Activated gamma-delta T cell treated with Interleukin-2 at 50 U/mL for 16 hours (primary cell): ENCODE measurements around the gene ANXA8L1.
"Not testable (repeated sequence)": the region's sequence is repeated elsewhere in the genome, so short reads cannot be mapped to it uniquely, and the experiment has no call there.

Experiments
- DNase-seq: peaks from one replicate; pipeline ENCODE4 v3.0.0-alpha.2; 2020

Gene ANXA8L1, protein sequence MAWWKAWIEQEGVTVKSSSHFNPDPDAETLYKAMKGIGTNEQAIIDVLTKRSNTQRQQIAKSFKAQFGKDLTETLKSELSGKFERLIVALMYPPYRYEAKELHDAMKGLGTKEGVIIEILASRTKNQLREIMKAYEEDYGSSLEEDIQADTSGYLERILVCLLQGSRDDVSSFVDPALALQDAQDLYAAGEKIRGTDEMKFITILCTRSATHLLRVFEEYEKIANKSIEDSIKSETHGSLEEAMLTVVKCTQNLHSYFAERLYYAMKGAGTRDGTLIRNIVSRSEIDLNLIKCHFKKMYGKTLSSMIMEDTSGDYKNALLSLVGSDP

DNA sequence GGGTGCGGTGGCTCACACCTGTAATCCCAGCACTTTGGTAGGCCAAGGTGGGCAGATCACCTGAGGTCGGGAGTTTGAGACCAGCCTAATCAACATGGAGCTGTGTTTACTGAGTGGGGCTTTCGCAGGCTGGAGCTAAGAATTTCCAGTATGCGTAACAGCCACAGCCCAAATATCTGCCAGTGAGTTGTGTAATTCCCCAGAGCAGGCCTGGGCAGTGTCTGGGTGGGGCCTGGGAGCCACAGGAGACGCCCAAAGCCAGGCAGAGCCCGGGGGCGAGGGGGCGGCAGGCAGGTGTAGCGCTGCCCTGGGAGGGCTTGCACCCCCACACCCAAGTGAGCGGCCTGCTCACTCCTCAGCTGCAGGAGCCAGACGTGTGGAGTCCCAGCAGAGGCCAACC lies at the start of gene ANXA8L1:
TSS of gene ANXA8L1 (plus strand) at position 371 of the 400 bp plus-strand sequence. CDS start 76 bp downstream, outside the sequence.
- not testable (repeated sequence) for DNase-seq

DNA sequence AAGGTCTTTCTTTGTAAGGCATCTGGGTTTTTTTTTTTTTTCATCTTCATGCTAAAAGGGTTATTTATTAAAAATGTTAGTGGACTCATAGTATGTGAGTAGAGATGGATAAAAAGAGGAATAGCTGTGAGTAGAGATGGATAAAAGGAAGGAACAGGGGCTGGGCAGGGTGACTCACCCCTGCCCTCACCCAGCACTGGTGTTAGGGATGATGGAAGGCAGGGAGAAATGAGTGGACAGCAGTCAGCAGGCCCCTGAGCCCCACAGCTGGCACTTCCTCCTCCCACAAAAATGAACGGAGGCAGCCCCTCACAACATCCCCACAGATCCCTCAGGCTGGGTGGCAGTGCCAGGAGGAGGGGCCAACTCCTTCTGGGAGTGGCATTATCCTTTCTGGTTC lies 49.5 kb upstream of the ANXA8L1 start:
- no peak for DNase-seq

DNA sequence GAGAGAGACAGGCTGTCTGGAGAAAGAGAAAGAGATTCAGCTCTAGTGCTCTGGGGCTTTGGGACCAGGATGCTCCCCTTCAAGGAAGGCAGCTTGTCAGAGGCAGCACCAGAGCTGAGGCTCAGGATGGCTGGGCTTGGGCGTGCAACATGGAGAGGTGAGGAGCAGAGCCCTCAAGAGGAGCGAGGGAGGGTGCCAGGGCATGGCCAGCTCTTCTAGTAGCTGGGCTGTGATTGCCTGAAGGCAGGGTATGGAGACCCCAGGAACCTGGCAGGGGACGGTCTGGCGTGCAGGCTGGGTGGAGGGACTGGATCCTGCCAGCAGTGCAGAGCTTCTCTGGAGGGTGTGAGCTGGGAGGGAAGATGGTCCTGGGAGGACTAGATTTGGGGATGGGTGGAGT lies 48.6 kb upstream of the ANXA8L1 start:
- no peak for DNase-seq

DNA sequence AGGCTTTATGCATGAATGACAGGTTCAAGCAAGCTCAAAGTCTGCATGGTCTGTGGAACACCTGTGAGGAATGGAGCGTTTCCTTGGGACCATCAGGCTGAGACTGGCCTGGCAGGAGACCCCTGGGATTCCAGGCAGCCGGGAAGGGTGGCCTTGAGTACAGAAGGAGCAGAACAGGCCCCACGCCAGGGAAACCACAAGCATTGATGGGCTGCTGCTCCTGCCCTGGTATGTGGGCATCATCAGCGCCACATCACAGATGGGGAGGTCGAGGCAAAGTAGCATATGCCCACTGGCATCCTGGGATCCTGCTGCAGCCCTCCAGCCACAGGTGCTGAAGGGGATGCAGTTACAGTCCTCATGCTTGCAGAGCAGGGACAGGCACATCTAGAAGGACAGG lies 47.9 kb upstream of the ANXA8L1 start:
- no peak for DNase-seq

DNA sequence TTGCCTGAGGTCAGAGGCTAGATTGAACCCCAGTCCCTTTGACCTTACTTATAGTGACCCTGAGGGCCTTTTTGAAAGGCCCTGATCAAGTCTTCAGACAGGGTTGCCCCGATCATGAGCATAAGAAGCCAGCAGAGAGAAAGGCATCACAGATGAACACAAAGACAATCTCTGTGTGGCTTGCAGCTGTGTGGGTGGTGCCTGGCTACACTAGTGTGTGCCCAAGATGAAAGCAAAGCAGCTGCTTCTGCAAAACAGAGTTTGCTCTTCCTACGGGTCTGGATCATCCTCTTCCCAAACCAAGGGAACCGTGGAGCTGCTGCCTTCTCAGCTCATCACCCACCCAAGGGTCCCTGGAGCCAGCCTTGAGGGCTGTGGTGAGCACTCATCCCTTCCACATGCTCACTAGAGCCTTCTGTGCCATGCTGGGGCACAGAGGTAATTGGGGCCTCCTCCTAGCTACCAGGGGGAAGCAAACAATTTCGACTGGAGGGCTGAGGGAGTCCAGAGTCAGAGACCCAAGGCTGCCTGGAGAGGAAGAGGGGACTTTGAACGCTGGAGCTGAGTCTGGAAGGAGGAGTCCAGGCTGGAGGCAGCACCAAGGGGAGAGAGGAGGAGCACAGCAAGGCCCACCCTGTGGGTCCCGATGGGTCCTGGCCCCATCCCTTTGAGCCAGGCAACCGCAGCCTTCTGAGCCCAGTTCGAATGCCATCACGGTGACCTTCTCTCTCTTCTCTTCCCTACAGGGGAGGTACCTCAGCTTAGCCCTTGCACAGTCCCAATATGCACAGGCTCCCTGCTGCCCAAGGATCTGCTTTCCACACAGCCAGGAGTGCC lies 46.5 kb upstream of the ANXA8L1 start:
- DNase-seq, result no peak

DNA sequence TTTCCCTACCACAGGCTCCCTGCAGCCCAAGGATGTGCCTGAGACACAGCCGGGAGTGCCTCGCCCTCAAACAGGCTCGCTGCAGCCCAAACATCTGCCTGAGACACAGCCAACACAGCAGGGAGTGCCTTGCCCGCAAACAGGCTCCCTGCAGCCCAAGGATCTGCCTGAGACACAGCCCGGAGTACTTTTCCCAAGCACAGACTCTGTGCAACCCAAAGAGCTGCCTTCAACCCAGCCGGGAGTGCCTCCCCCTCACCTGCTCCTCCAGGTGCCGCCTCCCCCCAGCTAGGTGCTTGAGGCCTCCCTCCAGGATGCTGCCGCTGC lies 45.9 kb upstream of the ANXA8L1 start:
- DNase-seq, result no peak

DNA sequence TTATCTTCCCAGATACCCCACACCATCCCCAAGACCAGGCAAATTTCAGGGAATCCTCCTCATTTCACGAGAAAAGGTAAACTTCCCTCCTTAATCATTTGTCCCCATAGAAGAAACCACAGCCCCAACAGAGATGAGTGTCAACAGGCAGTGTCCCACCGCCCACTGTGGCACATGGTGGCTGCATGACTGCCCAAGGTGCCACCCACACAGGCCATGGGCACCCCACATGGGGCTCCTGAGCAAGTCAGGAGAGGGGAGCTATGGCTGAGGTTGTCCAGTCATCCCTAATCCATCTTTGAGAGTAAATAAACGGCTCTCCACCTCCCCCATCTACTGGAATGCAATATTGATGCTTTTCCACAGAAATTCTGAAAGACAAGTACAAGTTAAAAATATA lies 44.7 kb upstream of the ANXA8L1 start:
- no peak for DNase-seq

DNA sequence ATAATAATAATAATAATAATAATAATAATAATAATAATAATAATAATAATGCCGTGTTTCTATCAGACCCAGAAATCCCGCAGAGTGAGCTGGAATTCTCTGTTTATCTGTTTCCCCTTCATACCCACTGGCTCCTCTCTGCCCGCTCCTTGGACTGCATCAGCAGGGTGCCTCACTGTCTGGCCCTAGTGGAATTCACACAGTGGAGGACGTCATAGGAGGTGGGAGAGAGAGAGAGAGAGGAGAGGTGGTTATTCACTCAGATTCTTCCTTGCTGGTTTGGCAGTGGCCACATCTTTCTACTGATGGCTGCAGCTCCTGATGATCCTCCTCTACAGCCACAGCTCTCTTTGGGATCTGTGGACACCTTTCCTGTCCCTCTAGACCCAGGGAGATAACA lies 10.1 kb upstream of the ANXA8L1 start:
- DNase-seq, result not testable (repeated sequence)

DNA sequence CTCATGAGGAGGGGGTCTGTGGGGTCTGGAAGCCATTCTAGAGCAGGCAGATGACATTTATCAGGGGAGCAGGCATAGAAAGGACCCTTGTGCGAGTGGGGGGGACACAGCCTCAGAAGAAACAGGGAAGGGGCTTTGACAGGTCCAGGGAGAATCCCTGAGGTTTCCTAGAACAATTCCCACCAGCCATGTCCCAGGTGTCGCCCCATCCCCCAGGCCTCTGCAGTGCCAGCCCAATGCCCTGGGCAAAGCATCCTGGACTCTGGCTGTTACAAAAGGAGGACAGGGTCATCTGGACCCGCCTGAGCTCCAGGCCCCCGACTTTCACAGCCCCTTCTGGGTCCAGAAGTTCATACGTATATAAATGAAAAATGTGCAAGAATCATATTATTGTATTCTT lies 8.4 kb upstream of the ANXA8L1 start:
- DNase-seq, result not testable (repeated sequence)

DNA sequence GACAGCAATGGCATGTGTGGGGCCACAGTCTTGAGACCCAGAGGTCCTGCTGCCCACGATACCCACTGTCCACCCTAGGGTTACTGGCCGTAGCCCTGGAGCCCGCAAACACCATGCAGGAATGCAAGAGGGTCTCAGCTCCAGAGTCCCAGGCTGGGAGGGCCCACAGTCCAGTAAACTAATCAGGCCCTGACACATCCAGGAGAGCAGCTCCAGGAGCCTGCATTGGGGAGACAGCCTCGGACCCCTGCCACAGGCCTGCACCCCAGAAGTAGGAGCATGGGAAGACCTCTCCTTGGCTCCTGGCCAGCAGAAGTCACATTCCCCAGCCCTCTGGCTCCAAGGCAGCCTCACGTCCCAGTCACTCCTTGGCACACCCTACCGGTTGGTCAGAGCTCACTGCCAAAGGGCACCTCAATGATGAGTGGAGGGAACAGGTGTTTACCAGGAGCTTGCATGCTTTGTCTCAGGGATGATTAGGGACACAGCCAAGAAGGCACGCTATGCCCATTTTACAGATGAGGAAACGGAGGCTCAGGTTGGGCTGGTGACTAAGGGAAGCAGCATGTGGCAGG lies 7.8 kb upstream of the ANXA8L1 start:
- not testable (repeated sequence) for DNase-seq

DNA sequence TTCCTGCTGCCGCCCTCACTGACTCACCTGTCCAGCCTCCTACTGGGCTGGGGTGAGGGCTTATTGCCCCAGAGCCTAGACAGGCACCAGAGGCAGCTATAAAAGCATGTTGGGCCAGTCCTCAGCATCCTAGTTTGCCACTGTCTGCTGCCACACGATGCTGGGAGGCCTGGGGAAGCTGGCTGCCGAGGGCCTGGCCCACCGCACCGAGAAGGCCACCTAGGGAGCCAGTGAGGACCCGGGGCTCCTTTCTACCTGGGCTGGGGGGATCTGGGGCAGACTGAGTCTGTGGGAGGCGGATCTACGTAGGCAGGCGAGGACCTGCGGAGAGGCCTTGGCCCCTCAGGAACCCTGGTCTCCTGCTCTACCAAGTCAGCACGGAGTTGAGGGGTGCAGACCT lies 6.6 kb upstream of the ANXA8L1 start:
- DNase-seq, result not testable (repeated sequence)

DNA sequence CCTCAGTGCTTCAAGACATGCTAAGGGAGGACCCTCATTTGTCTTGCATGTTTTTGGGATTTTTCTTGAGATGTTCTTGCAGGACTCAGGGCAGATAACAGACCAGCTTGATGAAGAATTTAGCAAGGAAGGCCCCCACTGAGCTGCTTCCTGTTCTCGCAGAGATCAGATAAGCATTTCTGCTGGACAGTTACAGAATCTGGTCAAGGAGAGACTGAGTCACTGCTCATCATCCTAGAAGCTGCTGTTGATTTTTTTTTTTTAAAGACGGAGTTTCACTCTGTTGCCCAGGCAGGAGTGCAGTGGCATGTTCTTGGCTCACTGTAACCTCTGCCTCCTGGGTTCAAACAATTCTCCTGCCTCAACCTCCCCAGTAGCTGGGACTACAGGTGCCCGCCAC lies 1.2 kb upstream of the ANXA8L1 start:
- not testable (repeated sequence) for DNase-seq

DNA sequence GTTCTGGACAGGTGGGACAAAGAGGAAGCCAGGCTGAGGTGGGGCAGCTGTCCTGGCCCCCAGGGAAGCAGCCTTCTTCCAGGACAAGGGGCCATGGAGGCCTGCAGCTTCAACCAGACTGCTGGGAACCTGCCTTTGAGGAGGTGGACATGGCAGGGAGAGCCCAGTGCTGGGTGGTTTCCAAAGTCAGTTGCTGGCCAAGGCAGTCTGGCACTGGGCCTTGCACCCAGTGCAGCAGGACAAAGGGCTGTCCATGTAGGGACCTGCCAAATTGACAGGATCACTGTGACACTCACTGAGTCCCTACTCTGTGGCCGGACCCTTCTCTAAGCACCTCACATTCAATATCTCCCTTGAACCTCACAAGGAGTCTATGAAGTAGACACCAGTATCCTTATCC lies 1.4 kb downstream of the ANXA8L1 start:
- not testable (repeated sequence) for DNase-seq

DNA sequence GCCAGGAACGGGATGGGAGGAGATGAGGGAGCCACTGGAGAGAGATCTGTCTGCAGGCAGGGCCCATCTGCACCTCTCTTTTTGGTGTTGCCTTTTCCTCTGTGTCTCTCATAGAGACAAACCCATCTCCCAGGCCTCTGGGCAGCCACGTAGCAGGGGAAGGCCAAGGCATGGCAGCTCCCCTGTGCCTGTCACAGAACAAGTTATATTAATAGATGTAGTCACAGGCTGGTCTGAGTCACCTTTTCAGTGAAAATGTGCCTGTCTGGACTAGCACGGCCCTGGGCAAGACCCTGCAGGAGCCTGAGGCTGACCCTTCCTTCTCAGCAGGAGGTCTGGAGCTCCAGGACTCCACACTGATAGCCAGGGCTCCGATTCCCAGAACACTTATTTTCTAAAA lies 2.1 kb downstream of the ANXA8L1 start:
- not testable (repeated sequence) for DNase-seq

DNA sequence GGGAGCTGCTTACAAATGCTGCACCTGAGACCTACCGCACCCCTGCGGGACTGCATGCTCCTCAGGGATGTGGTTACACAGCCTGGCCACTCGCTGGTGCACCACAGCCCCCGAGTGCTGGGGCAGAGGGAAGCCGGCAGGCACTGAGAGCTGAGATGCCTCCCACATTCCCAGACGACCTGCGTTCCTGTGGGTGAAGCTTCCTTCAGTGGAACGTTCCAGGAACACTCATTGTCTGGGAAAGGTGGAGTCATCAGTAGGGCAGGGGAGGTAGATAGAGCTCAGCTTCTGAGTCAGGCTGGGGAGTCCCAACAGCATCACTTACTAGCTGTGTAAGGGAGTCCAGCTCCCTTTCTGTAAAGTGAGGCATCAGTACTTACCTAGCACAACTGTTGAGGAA lies 2.5 kb downstream of the ANXA8L1 start:
- not testable (repeated sequence) for DNase-seq

DNA sequence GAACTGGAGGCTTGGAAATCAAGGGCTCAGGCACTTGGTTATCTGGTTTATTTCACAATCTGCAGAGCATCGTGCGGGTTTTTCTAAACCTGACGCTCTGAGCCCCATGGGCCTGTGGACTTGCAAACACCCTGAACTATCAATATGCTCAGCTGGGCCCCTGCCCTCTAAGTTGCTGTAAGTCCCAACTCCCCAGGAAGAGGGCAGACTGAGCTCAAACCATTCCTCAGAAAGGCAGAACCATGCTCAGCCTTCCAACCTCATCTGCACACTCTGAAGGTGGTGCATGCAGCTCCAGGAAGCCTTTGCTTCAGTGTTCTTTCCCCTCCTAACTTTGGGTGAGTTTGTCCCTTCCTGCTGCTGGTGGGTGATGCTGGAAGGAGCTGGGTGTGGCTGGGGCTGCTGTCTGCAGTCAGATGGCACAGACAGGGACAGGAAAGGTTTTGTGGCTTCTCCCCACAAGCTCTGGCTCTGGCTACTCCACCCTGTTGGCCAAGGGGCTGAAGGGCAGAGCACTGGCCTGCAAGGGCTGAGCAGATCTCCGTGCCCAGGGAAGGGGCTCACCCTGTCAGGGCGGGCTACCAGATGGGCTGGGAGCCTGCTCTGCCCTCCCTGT lies 3.8 kb downstream of the ANXA8L1 start:
- not testable (repeated sequence) for DNase-seq

DNA sequence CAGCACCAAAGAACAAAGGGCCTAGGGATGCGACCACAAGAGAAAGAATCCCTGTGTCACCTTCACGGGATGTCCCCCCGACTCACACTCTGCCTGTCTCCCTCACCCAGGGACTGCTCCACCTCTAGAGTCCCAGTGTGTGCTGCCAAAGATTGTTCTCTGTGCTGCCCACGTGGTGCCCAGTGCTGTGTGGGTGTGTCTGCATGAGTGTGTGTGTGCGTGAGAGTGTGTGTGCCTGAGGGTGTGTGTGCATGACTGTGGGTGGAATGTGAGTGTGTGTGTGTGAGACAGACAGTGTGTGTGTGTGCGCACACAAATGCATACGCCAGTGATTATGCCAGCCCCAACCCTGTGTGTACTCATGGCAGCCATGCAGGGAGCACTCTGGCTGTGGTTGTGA lies 10.3 kb downstream of the ANXA8L1 start:
- not testable (repeated sequence) for DNase-seq

DNA sequence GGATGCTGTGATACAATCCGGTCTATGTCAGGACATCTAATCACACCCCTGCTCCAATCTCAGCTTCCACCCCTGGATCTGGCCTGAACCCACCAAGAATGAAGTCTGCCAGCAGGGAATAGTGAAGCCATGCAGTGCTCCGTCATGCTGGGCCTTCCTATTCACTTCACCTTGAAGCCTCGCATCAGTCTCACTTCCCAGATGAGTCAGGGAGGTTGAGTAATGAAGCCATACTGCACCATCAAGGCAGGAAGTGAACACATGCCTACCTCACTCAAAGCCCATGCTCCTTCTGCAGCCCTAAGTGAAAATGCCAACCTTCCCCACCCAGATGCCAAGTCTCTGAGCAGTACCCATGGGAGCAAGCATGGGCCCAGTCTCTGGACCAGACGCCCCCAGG lies 11.1 kb downstream of the ANXA8L1 start:
- not testable (repeated sequence) for DNase-seq

DNA sequence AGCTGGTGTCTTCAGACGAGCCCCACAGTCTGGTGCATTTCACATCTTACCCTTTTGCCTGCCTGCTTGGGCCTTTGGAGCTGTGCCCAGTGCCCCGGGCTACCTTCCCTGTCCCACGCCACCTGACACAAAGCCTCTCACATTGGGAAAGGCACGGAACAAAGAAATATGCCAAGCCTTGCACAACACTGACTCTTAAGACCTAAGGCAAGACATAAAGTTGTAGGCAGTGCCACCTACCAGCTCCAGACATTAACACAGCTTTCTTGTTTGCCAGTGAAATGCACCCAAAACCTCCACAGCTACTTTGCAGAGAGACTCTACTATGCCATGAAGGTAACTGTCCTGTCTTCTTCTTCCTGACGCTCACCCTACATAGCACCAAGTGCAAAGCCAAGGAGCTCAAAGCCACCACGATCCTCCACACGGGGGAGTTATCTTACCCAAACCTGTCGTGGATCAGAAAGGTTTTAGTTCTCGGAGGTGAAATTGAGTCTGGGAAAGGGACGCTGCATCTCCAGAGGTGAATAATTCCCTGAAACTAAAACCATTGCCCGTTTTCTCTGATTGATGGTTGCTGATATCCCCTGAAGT lies 11.8 kb downstream of the ANXA8L1 start:
- DNase-seq, result not testable (repeated sequence)

DNA sequence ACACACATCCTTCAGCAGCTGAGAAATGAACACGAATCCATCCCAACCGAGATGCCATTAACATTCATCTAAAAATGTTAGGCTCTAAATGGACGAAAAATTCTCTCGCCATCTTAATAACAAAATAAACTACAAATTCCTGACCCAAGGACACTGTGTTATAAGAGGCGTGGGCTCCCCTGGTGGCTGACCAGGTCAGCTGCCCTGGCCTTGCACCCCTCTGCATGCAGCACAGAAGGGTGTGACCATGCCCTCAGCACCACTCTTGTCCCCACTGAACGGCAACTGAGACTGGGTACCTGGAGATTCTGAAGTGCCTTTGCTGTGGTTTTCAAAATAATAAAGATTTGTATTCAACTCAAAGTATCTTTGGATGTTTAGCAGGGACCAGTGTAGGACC lies 15.8 kb downstream of the ANXA8L1 start:
- DNase-seq, result not testable (repeated sequence)

DNA sequence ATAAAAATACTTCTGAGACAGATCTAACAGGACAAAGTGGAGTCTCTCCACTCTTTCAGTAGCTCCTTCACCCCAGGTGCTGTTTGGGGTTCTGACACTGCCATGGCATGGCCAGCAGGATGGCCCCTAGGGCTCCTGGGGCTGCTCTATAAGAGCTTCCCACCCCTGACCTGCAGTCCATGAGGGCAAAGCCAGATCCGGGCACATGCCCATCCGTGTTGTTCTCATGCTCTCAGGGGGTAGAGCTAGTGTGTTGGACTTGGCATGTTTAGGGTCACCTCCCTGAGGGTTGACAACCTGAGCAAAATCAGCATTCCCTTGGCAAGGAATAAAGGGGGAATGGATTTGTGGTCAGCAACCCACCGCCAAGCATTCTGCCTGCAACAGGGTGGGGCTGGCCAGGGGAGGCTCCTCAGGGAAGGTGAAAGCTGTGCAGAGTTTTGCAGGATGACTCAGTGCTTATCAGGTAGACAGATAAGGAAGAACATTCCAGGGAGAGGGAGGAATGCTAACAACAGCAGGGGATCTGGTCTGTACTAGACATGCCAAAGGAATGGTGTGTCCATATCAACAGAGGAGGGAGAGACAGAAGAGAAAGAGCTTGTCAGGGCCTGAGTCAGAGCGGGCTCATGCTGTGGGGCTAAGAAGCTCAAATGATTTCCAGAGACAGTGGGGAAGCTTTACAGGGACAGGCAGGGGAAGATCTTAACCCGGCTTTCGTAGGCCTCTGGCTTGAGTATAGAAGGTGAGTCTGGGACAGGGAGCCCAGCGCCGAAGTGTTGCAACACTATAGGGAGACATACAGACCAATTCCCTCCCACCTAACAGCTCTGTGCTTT lies 21.1 kb downstream of the ANXA8L1 start:
- not testable (repeated sequence) for DNase-seq

DNA sequence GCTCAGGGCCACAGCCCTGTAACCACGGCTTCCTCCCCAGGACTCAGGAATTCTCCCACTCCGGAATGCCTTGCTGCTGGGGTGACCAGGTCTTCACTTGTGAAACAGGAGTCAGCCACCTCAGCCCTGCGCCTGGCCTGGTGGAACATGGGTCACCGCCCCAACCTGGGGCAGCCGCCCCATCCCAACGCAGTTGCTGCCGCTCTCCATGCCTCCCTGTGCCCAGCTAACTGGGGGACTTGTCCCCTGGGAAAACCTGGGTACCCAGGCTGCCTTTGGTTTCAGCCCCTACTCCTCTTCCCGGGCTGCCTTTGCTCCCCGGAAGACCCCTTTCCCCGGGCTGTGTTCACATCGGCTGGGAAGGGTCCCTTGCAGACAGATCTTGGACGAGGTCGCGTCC lies 22.2 kb downstream of the ANXA8L1 start:
- not testable (repeated sequence) for DNase-seq
